ENCODE data around the gene MAK.
"Not testable (repeated sequence)": the region's sequence is repeated elsewhere in the genome, so short reads cannot be mapped to it uniquely, and the experiment has no call there.

Gene MAK

DNA sequence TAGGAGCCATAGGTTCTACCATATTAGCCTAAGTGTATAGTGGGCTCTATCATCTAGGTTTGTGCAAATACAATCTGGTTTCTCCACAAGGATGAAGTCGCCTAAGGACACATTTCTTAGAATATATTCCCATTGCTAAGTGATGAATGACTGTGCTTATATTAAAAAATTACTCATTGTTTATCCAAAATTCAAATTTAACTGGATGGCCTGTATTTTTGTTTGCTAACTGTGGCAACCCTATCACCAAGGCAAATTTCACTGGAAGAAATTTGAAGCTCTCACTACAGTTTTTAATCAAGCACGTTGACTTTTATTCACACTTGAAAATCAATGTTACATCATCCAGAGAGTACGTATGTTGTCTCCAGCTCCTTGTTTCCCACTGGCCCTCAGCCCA, 29.6 kb upstream of the MAK start:
- no peak for ATAC-seq
- Mint-ChIP-seq H3K4me3 (no peak overlapping the region), H3K27ac (no peak overlapping the region), H3K4me1 (no peaks in the 10 kb centered on the region), H3K36me3 (no peaks in the 10 kb centered on the region), H3K9me3 (no peaks in the 10 kb centered on the region)
- no peak for DNase-seq (ENCODE audit: low spot score in 2 of 2)

DNA sequence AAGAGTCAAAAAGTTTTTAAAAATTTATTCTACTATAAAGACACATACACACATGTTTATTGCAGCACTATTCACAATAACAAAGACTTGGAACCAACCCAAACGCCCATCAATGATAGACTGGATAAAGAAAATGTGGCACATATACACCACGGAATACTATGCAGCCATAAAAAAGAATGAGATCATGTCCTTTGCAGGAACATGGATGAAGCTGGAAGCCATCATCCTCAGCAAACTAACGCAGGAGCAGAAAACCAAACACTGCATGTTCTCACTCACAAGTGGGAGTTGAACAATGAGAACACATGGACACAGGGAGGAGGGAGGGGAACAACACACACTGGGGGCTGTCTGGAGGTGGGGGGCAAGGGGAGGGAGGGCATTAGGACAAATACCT, 28.4 kb upstream of the MAK start:
- not testable (repeated sequence) for H3K36me3 Mint-ChIP-seq; H3K9me3 Mint-ChIP-seq; H3K27ac Mint-ChIP-seq; ATAC-seq; DNase-seq (ENCODE audit: low spot score in 2 of 2); H3K4me1 Mint-ChIP-seq; H3K4me3 Mint-ChIP-seq

DNA sequence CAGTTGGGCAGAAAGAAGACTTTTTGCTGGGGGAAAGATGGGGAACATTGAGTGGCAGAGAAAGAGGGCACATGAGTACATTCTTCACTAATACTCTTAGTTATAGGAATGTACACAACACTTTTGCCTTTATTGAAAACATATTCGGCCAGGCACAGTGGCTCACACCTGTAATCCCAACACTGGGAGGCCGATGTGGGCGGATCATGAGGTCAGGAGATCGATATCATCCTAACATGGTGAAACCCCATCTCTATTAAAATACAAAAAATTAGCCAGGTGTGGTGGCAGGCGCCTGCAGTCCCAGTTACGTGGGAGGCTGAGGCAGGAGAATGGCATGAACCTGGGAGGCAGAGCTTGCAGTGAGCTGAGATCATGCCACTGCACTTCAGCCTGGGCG, 24.7 kb upstream of the MAK start:
- ATAC-seq; DNase-seq (ENCODE audit: low spot score in 2 of 2); H3K4me1 Mint-ChIP-seq; H3K4me3 Mint-ChIP-seq; H3K27ac Mint-ChIP-seq; H3K9me3 Mint-ChIP-seq; H3K36me3 Mint-ChIP-seq: not testable (repeated sequence)

DNA sequence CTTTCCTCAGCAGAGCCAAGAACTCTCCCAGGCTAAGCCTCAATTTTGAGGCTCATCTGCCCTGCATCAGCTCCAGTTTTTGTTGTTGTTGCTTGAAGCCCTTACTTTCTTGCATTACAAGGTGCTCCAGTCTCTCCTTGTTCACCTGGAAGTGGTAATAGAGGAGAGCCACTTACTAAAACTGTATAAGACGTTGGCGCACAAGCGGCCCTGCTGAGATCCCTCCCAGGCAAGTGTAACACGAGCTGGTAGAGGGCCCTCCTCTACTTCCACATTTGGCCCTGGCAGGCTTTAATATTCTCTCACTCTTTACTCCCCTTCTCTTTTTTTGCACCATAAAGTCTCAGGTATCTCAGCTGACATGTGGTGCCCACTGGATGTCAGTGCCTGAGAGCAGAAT, 24.0 kb upstream of the MAK start:
- no peak for DNase-seq (ENCODE audit: low spot score in 2 of 2)
- H3K36me3 Mint-ChIP-seq = no peaks in the 10 kb centered on the region
- no peak overlapping the region for H3K4me3 Mint-ChIP-seq
- no peaks in the 10 kb centered on the region for H3K9me3 Mint-ChIP-seq
- H3K27ac Mint-ChIP-seq = no peak overlapping the region
- H3K4me1 Mint-ChIP-seq = no peaks in the 10 kb centered on the region
- ATAC-seq = no peak

DNA sequence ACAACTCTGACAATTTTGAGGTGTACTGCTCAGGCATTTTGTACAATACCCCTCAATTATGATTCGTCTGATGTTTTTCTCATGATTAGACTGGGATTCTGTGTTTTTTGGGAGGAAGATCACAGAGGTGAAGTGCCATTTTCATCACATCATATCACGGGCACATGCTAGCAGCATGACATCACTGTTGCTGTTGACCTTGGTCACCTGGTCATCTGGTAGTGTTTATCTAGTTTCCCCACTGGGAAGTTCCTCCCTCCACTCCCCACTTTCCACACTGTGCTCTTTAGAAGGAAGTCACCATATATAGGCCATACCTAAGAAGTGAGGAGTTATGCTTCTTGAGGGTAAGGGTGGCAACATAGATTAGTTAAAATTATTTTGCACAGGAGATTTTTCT, 22.7 kb upstream of the MAK start:
- ATAC-seq = no peak
- DNase-seq (ENCODE audit: low spot score in 2 of 2) = no peak
- no peak overlapping the region for H3K27ac Mint-ChIP-seq
- H3K36me3 Mint-ChIP-seq = no peaks in the 10 kb centered on the region
- H3K9me3 Mint-ChIP-seq = no peaks in the 10 kb centered on the region
- H3K4me1 Mint-ChIP-seq = no peaks in the 10 kb centered on the region
- no peak overlapping the region for H3K4me3 Mint-ChIP-seq

DNA sequence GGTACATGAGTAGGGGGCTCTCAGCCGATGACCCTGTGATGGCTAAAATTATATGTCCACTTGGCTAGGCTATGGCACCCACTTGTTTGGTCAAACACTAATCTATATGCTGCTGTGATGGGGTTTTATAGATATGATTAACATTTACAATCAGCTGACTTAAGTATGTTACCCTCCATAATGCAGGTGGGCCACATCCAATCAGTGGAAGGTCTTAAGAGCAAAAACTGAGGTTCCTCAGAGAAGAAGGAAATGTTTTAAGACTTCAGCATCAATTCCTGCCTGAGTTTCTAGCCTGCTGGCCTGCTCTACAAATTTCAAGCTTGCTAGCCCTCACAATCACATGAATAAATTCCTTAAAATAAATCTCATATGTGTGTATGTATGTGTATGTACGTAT, 18.9 kb upstream of the MAK start:
- no peak for ATAC-seq
- no peak for DNase-seq (ENCODE audit: low spot score in 2 of 2)
- Mint-ChIP-seq H3K9me3 (peaks cover 8% of the 10 kb centered on the region), H3K27ac (no peak overlapping the region), H3K36me3 (no peaks in the 10 kb centered on the region), H3K4me1 (no peaks in the 10 kb centered on the region), H3K4me3 (no peak overlapping the region)

DNA sequence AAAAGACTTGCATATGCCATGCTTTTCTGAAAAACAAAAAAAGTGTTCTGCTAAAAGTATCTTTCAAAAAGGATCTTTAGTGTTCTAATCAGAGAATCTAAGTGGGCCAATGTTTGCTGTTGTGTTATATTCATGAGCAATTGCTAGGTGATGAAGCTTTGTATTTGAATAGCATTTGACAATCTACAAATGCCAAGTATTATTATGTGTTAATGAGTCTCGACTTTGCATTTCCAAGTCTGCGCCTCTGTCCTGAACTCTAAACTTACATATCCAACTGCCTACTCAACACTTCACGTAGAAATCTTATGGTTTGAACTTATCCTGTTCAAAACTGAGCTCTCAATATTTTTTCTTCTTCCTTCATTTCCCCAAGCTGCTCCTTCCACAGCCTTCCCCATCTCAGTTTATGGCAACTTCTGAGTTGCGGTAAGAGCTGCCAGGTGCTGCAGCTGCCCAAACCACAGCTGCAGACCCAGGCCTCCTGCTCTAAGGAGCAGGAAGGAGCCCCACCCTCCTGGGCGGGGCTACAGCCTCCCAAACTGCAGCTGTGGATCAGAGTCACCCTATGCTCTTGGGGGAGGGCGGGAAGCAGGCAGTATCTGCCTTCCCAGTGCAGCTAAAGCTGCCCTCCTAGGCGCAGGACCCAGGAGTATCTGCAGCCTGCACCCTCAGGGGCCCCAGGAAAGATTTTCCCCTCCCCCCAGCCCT, 16.7 kb upstream of the MAK start:
- ATAC-seq = no peak
- Mint-ChIP-seq H3K27ac (no peak overlapping the region), H3K9me3 (peaks cover 8% of the 10 kb centered on the region), H3K4me1 (no peaks in the 10 kb centered on the region), H3K36me3 (no peaks in the 10 kb centered on the region), H3K4me3 (no peak overlapping the region)
- no peak for DNase-seq (ENCODE audit: low spot score in 2 of 2)

DNA sequence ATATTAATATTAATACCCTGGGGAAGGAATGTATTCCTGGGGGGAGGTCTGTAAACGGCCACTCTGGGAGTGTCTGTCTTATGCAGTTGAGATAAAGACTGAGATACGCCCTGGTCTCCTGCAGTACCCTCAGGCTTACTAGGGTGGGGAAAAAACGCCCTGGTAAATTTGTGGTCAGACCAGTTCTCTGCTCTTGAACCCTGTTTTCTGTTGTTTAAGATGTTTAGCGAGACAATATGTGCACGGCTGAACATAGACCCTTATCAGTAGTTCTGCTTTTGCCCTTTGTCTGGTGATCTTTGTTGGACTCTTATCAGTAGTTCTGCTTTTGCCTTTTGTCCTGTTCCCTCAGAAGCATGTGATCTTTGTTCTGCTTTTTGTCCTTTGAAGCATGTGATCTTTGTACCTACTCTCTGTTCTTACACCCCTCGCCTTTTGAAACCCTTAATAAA, 15.5 kb upstream of the MAK start:
- H3K27ac Mint-ChIP-seq; ATAC-seq; H3K36me3 Mint-ChIP-seq; DNase-seq (ENCODE audit: low spot score in 2 of 2); H3K4me1 Mint-ChIP-seq; H3K4me3 Mint-ChIP-seq; H3K9me3 Mint-ChIP-seq: not testable (repeated sequence)

DNA sequence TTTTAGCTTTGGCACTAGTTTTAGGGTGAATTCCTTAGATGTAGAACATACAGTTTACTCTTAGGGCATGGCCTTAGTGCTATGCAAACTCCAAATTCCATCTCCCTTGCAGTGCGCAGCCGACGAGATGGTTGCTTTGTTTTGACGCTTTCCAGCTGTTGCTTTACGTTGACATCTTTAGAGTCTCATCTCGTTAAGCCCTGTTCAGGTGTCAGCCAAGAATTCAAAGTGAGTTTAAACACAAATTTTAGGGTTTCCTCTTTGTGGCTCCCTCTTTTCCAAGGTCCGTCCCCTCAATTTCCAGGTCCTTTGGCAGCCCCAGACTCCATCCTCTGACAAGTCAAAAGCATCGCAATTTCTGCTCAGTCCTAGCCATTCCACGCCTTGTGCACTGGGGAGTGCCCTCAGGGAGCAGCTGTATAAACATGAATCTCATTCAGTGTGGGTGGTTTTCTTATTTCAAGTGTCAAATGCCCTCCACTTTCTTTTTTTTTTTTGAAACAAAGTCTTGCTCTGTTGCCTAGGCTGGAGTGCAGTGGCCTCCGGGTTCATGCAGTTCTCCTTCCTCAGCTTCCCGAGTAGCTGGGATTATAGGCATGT, 14.1 kb upstream of the MAK start:
- Mint-ChIP-seq H3K4me1 (no peaks in the 10 kb centered on the region), H3K4me3 (no peak overlapping the region), H3K9me3 (peaks cover 8% of the 10 kb centered on the region), H3K27ac (no peak overlapping the region), H3K36me3 (no peaks in the 10 kb centered on the region)
- ATAC-seq = no peak
- DNase-seq (ENCODE audit: low spot score in 2 of 2) = no peak

DNA sequence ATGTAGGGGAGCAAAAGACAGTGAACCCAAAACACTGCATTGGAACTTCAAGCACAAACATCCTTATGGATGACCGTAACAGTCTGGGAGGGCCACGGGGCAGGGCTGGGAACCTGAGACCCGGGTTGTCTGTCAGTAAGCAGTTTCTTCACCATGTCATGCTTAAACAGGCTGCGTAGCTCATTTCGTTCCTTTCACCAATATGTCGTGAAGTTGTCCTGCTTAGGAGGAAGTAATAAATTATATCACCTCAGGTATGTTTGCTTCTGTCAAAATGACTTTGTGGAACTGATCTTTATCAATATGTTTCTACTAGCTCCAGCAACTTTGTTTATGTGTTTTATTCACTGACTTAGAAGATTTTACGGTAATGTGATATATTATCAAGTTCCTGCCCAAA, 12.4 kb upstream of the MAK start:
- Mint-ChIP-seq H3K36me3 (no peaks in the 10 kb centered on the region), H3K4me1 (no peaks in the 10 kb centered on the region), H3K4me3 (no peak overlapping the region), H3K9me3 (peaks cover 8% of the 10 kb centered on the region), H3K27ac (no peak overlapping the region)
- ATAC-seq (no peak), DNase-seq (ENCODE audit: low spot score in 2 of 2) (no peak)

DNA sequence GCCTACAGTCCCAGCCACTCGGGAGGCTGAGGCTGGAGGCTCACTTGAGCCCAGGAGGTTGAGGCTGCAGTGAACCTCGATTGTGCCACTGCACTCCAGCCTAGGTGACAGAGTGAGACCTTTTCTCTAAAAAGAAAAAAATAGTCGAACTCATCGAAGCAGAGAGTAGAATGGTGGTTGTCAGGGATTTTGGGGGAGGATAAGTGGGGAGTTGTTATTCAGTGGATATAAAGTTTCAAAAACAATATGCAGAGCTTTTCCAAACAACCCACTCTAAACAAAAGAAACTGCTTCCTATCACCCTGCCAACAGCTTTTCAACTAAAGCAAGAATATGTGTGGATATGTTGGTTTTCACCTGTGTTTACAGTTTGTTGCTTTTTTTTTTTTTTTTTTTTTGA, 11.6 kb upstream of the MAK start:
- no peaks in the 10 kb centered on the region for H3K36me3 Mint-ChIP-seq
- peaks cover 5% of the 10 kb centered on the region for H3K9me3 Mint-ChIP-seq
- DNase-seq (ENCODE audit: low spot score in 2 of 2) = no peak
- H3K4me3 Mint-ChIP-seq = no peak overlapping the region
- no peak for ATAC-seq
- H3K4me1 Mint-ChIP-seq = no peaks in the 10 kb centered on the region
- no peak overlapping the region for H3K27ac Mint-ChIP-seq

DNA sequence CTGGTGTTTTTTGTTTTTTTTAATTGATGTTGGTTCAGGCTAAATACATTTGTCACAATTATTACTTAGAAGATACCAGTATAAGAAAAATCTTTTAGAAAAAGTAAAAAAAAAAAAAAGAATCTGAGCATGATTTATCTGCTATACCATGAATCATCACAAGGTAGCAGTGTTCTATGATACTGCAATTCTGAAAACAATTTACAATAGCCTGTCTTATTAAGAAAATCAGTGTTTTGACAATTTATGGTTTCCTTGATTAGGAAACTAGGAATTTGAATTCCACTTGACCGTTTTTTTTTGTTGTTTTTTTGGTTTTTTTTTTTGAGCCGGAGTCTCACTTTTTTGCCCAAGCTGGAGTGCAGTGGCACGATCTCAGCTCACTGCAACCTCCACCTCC, 9.3 kb upstream of the MAK start:
- H3K36me3 Mint-ChIP-seq = no peaks in the 10 kb centered on the region

DNA sequence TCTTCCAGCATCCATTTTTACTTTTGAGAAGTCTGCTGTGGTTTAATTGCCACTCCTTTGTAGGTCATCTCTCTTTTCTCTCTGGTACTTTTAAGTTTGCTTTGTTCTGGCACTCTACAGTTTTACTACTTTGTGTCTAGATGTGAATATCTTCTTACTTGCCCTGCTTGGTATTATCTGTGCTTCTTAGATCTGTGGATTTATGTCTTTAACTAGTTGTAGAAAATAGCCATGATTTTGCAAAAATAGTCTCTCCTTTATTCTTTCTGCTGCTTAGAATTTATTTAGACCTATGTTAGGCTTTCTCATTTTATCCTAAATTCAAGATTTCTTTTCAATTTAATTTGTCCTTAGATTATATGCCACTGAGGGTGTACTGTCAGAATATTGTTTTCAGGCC, 5.2 kb upstream of the MAK start:
- Mint-ChIP-seq H3K27ac (no peak overlapping the region), H3K4me1 (peaks cover 20% of the 10 kb centered on the region), H3K9me3 (no peaks in the 10 kb centered on the region), H3K4me3 (no peak overlapping the region), H3K36me3 (peaks cover 6% of the 10 kb centered on the region)
- DNase-seq (ENCODE audit: low spot score in 2 of 2) = no peak
- ATAC-seq = no peak

More for the DNA sequence above, 9.3 kb upstream of the MAK start:
- no peaks in the 10 kb centered on the region for H3K4me1 Mint-ChIP-seq
- DNase-seq (ENCODE audit: low spot score in 2 of 2) (no peak), ATAC-seq (no peak)
- H3K27ac Mint-ChIP-seq = no peak overlapping the region
- H3K4me3 Mint-ChIP-seq = no peak overlapping the region
- H3K9me3 Mint-ChIP-seq = no peaks in the 10 kb centered on the region

DNA sequence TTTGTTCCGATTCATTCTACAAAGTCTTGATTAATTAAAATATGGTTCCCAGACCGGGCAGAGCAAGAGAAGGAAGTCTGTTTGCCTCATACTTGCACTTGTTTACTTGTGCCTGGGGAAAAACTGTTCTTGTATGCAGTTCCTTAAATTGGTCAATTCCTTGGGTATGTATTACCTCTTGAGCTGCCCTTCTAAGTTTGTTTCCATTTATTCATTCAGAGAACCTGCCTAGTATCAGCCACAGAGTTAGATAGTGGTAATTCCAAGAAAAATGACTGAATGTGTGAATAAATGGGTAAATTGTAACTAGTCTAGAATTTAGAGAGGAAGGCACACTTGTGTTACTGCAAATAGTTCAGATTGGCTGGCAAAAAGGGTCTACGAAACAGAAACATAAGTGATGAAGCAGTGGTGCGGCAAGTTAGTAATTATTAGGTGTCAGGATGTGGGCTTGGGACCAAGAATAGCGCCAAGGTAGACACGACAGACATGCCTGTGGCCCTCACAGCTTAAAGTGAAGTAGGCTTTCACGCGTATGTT, 525 bp upstream of the MAK start:
- peaks cover 10% of the 10 kb centered on the region for H3K36me3 Mint-ChIP-seq
- H3K4me3 Mint-ChIP-seq = peak overlapping the region; percentile 78
- ATAC-seq = peak; percentile 88
- peak; percentile 8 to 75 for DNase-seq (ENCODE audit: low spot score in 2 of 2)
- no peaks in the 10 kb centered on the region for H3K9me3 Mint-ChIP-seq
- peaks cover 34% of the 10 kb centered on the region for H3K4me1 Mint-ChIP-seq
- peak overlapping the region; percentile 97 for H3K27ac Mint-ChIP-seq

DNA sequence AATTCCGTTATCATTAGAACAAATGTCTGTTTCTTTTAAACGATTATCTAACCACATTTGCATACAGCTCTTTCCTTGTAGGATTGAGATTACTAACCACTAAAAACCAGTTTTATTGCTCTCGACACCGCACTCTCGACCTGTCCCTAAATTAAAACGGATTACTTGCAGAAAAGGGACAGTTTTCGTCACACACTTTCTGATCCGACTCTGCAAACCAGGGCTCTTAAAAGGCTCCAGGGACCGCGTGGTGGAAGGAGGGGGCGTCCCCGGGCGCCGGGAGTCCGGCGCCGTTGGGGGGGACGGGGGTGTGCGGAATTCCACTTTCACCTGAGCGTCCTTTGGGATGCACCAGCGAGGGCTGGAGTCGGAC, 731 bp downstream of the MAK start:
- Mint-ChIP-seq H3K4me1 (peaks cover 34% of the 10 kb centered on the region), H3K27ac (peak overlapping the region; percentile 97), H3K36me3 (peaks cover 10% of the 10 kb centered on the region), H3K9me3 (no peaks in the 10 kb centered on the region), H3K4me3 (peak overlapping the region; percentile 78)
- no peak for DNase-seq (ENCODE audit: low spot score in 2 of 2)
- no peak for ATAC-seq

DNA sequence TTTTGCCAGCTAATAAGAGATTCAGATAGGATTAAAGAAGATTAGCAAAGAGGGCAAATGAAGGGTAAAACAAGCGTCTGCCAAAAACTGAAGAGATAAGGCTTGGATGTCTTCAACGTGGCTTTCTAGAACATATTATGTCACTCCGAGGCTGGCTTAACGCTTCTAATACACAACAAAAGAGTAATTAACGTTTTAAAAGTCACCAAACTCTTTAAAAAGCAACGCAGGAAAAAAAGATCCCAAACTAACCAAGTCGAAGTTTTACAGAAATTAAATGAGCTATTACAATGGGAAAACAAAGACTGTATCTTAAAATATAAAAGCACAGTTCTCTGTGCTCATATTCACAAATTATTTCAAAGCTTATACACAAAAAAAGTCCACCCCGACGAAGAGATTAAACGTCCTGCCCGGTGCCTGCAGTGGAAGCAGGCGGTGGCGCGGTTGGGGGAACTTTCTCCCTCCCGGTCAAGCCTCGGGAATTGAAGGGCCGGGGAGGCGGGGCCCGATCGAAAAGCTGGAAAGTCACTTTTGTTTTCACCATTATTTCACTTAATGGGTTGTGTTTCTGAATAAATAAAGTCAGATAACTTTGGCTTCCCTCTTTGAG, 1.2 kb downstream of the MAK start:
- Mint-ChIP-seq H3K36me3 (peaks cover 10% of the 10 kb centered on the region), H3K27ac (peak overlapping the region; percentile 97), H3K9me3 (no peaks in the 10 kb centered on the region), H3K4me3 (peak overlapping the region; percentile 78), H3K4me1 (peaks cover 34% of the 10 kb centered on the region)
- no peak for DNase-seq (ENCODE audit: low spot score in 2 of 2)
- ATAC-seq = no peak
